Measurements from ENCODE around the gene TK1.

- TF ChIP-seq CTCF (IDR thresholded peaks at IDR 0.05) (no peak), POLR2A (IDR thresholded peaks at IDR 0.05) (no peak), EP300 (IDR thresholded peaks at IDR 0.05) (no peak), POLR2AphosphoS5 (IDR thresholded peaks at IDR 0.05) (no peak)
Measured at GRCh38 chr17:78142119-78142861, 44.6 kb downstream of the TK1 start.

Measured in suprapubic skin (tissue), 4 donors.